Lung (tissue), 12 donors: ENCODE results near the gene ESRRB. TPM values are rescaled to one million over a fixed set of nuclear protein-coding genes. Genes with fewer than 3 reads are reported as not detected.
A peak's percentile ranks its signal among the peaks of the same experiment; 100 is the strongest.

Experiments used
- ATAC-seq: fragments of 200-7000 bp; cut with Tn5 transposase; one replicate; pipeline ENCODE4 v1.9.1; 2020; ENCODE audit warnings: moderate number of reproducible peaks; ENCODE audit not compliant: insufficient read depth, low FRiP score
- DNase-seq, 3 donors: peaks; one replicate each; pipeline ENCODE4 v3.0.0-alpha.2; 2013 to 2017
- H3K27ac ChIP-seq, 2 donors: one replicate each; pipeline ENCODE4 v1.5.1; 2013; ENCODE audit warnings: mild to moderate bottlenecking in 2 of 2, moderate library complexity in 2 of 2, control low read depth in 1 of 2, inconsistent platforms in 1 of 2, low read depth in 1 of 2, low read length in 1 of 2
- H3K27me3 ChIP-seq, 3 donors: one replicate each; pipeline ENCODE4 v1.5.1; 2013; ENCODE audit warnings: low read length in 2 of 3; ENCODE audit not compliant: control insufficient read depth in 3 of 3, insufficient read depth in 3 of 3
- H3K36me3 ChIP-seq, 4 donors: one replicate each; pipeline ENCODE4 v1.5.1; 2013; ENCODE audit warnings: low read length in 4 of 4, mild to moderate bottlenecking in 1 of 4, moderate library complexity in 1 of 4; ENCODE audit not compliant: control insufficient read depth in 4 of 4, insufficient read depth in 4 of 4
- H3K4me1 ChIP-seq, 5 donors: one replicate each; pipeline ENCODE4 v1.5.1; 2013; ENCODE audit warnings: low read length in 5 of 5, mild to moderate bottlenecking in 2 of 5, moderate library complexity in 1 of 5; ENCODE audit not compliant: control insufficient read depth in 5 of 5, insufficient read depth in 5 of 5
- H3K4me3 ChIP-seq: one replicate; pipeline ENCODE4 v1.5.1; 2013; ENCODE audit warnings: mild to moderate bottlenecking, control low read depth, moderate library complexity
- H3K9ac ChIP-seq, 2 donors: one replicate each; pipeline ENCODE4 v1.5.1; 2013; ENCODE audit warnings: low read length in 2 of 2, control low read depth in 1 of 2; ENCODE audit not compliant: insufficient read depth in 1 of 2
- H3K9me3 ChIP-seq, 4 donors: one replicate each; pipeline ENCODE4 v1.5.1; 2013; ENCODE audit warnings: low read length in 3 of 4, mild to moderate bottlenecking in 1 of 4, moderate library complexity in 1 of 4; ENCODE audit not compliant: control insufficient read depth in 4 of 4, insufficient read depth in 3 of 4
- CTCF ChIP-seq: IDR thresholded peaks from 2 replicates; pipeline ENCODE4 v1.5.1; 2012; ENCODE audit warnings: mild to moderate bottlenecking; ENCODE audit errors: control extremely low read depth, extremely low read depth
- whole genome bisulfite sequencing, 2 donors: extraction: QIAGEN DNeasy Blood & Tissue Kit; methylation state at CpG; one replicate each; pipeline ENCODE4 v1.1.7; 2013; 5-methylcytosine and 5-hydroxymethylcytosine counted together
- polyA plus RNA-seq, 2 donors: library from polyadenylated mRNA; stranded (reverse); fragments of 200-250 nt; gene quantifications; one replicate each; pipeline ENCODE4 v1.2.1, GENCODE V29; 2013
- total RNA-seq, 2 donors: library from RNA; depleted of rRNA in 1 of 2; stranded (reverse); fragments of >200 nt in 1 of 2; gene quantifications; one replicate each; pipeline ENCODE4 v1.2.1, GENCODE V29; 2014 to 2021
- donor health status: control.
- donor health status: control.
- donor health status: Bipolar disorder and iron deficiency.
- donor health status: healthy.
- donor health status: DM: yes; HTN: yes; CAD: no.

The ESRRB gene
- total and polyA plus RNA-seq, 4 donors, result 0.02 to 0.26 (median 0.18) TPM

DNA sequence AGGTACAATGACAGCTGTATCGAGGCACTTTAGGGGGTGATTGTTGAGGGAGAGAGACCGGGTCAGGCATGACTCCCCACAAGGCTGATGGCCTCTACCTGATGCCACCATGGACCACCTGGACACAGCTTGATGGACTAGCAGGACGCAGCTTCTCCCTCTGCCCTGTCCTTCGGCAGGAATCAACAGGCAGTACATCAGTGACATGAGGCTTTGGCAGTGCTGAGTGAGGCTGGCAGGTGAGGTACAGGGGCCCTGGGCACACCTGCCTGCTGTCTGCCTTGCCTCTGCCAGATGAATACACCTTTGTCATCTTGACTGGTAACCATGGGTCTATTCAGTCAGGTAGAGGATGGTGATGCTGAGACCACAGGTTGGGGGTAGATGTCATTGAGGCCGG lies 25.3 kb upstream of the ESRRB start:
- DNase-seq (no peak), ATAC-seq (no peak)
- H3K4me3 ChIP-seq, result no peak overlapping the region
- H3K9me3 ChIP-seq, result no peaks in the 10 kb centered on the region
- no peak for TF ChIP-seq CTCF
- WGBS, 2 donors, result 86 to 92% methylated on average over 5 of the region's 5 CpGs
- H3K27ac ChIP-seq, result no peak overlapping the region
- H3K9ac ChIP-seq, result no peak overlapping the region
- H3K27me3 ChIP-seq, result no peaks in the 10 kb centered on the region
- no peaks in the 10 kb centered on the region for H3K36me3 ChIP-seq
- peaks cover 0 to 14% (median 0%) of the 10 kb centered on the region in 5 donors for H3K4me1 ChIP-seq

- DNase-seq (peak in 1 of 3 donors; percentile 23), ATAC-seq (no peak)
- TF ChIP-seq CTCF, result no peak
- H3K36me3 ChIP-seq, result no peaks in the 10 kb centered on the region
- no peak overlapping the region for H3K4me3 ChIP-seq
- peaks cover 0 to 14% (median 0%) of the 10 kb centered on the region in 5 donors for H3K4me1 ChIP-seq
- no peaks in the 10 kb centered on the region for H3K27me3 ChIP-seq
- no peaks in the 10 kb centered on the region for H3K9me3 ChIP-seq
- 62 to 71% methylated on average over 5 of the region's 5 CpGs for WGBS, 2 donors
- H3K27ac ChIP-seq, result no peak overlapping the region
- H3K9ac ChIP-seq, result no peak overlapping the region
Observed at GRCh38 chr14:76351941-76352340, 24.0 kb upstream of the ESRRB start.

DNA sequence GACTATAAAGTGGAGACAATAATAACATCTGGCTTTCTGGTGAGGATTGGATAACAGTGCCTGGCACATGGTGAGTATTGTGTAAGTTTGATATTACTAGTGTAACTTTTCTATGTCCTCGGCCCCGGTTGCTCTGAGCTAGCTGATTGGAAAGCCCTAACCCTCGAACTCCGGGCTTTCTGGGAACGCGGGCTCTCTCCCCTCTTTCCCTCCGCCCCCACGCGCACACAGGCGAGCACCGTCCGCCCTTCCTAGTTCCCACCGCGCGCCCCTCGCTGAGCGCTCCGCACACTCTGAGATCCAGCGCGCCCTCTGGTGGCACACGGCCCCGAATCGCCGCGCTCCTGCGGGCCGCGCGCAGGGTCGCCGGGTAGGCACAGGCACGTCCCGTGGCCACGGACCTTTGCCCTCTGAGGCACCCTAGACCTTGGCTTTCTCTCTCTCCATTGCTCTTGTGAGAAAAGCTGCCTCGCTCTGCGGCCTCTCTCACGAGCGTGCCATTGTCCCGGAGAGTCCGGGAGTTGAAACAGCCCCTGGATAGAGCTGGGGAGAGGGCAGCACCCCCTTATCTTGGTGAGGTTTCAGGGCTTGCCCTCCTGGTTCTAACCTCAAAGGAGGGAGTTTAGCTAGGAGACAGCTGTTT lies 23.2 kb upstream of the ESRRB start:
- DNase-seq, result peak; percentile 65 to 76 (median 75)
- H3K9me3 ChIP-seq, result no peaks in the 10 kb centered on the region
- H3K36me3 ChIP-seq, result no peaks in the 10 kb centered on the region
- peaks cover 0 to 14% (median 0%) of the 10 kb centered on the region in 5 donors for H3K4me1 ChIP-seq
- WGBS, 2 donors, result 6% methylated on average over 39 to 40 of the region's 40 CpGs
- peak overlapping the region in 1 of 2 donors; percentile 55 for H3K9ac ChIP-seq
- H3K4me3 ChIP-seq, result no peak overlapping the region
- no peaks in the 10 kb centered on the region for H3K27me3 ChIP-seq
- no peak overlapping the region for H3K27ac ChIP-seq
- peak; percentile 53 for TF ChIP-seq CTCF
- ATAC-seq, result no peak

GRCh38 chr14:76354310-76354709 lies 21.6 kb upstream of the ESRRB start:
- no peak overlapping the region for H3K27ac ChIP-seq
- peaks cover 0 to 4% (median 0%) of the 10 kb centered on the region in 3 donors for H3K27me3 ChIP-seq
- H3K4me3 ChIP-seq, result no peak overlapping the region
- DNase-seq (no peak), ATAC-seq (no peak)
- H3K4me1 ChIP-seq, result peaks cover 0 to 14% (median 0%) of the 10 kb centered on the region in 5 donors
- H3K9ac ChIP-seq, result no peak overlapping the region
- TF ChIP-seq CTCF, result no peak
- H3K36me3 ChIP-seq, result no peaks in the 10 kb centered on the region
- H3K9me3 ChIP-seq, result no peaks in the 10 kb centered on the region
- WGBS, 2 donors, result 91 to 92% methylated on average over 4 of the region's 4 CpGs
